GM21786 (cell line): ENCODE data around the gene SNCAIP.

Experiments
- ATAC-seq: cut with Tn5 transposase; IDR thresholded peaks from one replicate; pipeline ENCODE4 v1.9.1; 2021; ENCODE audit not compliant: unreplicated experiment

Gene SNCAIP

GRCh38 chr5:122421374-122422079 is 109.5 kb downstream of the SNCAIP start:
- peak; percentile 87 for ATAC-seq

DNA sequence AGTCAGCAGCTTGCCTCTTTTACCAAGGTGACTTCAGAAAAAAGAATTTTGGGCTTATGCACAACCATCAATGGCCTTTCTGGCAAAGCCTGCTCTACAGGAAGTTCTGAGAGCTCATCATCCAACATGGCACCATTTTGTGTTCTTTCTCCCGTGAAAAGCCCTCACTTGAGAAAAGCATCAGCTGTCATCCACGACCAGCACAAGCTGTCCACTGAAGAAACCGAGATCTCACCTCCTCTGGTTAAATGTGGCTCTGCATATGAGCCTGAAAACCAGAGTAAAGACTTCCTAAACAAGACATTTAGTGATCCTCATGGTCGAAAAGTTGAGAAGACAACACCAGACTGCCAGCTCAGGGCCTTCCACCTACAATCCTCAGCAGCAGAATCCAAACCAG is 111.2 kb downstream of the SNCAIP start:
- no peak for ATAC-seq

- no peak for ATAC-seq
Measured at GRCh38 chr5:122424132-122424531, 112.1 kb downstream of the SNCAIP start.

DNA sequence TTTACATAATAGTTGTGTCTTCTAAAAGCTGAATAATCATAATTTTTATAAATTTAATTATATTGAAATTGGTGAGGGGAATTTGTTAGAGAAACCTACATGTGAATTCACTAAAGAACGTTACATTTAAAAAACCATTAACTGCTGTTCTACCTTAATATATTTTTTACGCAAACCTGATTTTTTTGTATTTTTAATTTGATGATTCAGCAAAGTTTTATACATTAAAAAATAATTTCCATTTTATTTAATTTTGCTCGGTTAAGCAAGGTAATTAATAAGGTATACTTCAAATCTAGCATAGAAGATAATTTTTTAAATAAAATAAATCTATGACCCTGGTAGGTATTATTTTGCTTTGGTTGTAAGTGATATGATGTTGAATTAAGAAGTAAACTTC is 114.3 kb downstream of the SNCAIP start:
- no peak for ATAC-seq

- ATAC-seq, result no peak
Measured at GRCh38 chr5:122427621-122428020, 115.6 kb downstream of the SNCAIP start.

DNA sequence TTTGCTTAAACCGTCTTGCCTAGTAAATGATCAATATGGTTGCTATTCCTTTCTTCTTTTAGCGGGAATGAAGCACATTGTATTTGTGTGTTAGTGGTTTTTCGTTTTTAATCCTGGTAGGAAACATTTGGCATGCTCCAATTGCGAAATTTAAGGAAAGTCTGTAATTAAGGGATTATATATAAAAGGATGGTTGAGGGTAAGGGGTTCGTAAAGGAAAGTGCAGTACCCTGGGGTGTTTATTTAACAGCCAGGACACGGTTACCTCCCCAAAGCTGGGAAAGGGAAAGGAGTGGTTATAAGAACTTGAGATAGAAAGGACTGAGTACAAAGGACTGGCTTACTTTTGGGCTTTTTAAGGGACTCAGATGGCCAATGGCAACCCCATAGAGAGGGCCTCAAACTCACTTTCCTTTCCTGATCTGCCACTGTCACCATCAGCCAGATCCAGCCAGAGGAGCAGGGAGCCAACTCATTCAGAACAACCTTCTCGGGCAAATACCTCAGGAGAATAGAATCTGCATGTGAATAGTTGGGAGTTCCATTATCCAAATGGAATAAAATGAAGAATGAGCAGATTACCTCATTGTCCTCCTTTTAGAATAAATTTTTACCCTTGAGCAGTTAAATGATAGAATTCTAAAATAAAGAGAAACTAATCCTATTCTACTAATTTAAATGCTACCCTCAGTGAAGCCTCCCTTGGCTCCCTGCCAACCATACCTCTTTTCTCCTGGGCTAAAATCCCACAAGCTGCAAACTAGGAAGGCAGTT is 117.7 kb downstream of the SNCAIP start:
- ATAC-seq, result no peak

GRCh38 chr5:122430319-122430586 is 118.2 kb downstream of the SNCAIP start:
- ATAC-seq, result no peak

DNA sequence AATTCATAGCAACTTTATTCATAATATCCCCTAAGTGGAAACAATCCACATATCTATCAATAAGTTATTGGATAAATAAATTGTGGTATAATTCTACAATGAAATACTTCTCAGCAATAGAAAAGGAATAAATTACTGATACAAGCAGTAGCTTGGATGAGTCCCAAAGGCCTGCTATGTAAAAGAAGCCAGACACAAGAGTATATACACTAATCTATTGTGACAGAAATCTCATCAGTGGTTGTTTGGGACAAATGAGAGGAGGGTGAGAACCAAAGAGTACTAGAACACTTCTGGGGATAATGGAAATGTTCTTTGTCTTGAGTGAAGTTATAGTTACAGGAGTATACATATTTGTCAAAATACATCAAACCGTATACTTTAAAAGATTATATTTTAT is 119.3 kb downstream of the SNCAIP start:
- ATAC-seq, result no peak

DNA sequence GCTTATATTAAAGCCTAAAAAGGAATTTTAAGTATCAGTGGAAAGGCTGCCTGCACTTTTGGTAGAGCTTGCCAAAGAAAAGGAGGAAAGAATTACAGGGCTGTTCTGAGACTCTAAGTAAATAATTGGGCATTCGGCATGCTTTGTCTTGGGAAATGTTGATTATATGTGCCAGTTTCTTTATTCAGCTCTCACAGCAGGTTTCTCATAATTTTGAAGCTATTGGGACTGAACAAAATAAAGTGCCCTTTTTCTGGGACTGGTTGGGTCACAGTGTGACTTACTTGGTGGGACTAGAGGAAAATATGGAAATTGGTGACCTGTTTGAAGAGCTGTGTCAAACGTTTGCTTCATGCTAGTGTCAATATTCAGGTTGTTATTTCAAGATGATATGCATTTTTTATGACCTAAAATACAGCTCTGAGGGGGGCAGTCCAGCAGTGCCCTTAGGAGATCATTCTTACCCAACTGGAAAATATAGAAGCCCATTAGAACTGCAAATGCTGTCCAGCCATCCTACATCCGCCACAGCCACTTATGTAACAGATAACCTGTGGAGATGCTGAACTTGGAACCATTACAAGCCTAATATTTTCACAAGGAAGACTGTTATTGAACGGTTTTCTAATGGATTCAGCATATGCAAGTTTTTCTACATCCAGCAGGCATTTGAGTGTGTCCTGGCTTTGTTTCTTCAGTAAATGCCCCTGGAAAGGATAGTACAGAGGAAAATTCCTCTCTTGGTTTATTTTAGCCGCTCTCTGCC is 122.4 kb downstream of the SNCAIP start:
- no peak for ATAC-seq

DNA sequence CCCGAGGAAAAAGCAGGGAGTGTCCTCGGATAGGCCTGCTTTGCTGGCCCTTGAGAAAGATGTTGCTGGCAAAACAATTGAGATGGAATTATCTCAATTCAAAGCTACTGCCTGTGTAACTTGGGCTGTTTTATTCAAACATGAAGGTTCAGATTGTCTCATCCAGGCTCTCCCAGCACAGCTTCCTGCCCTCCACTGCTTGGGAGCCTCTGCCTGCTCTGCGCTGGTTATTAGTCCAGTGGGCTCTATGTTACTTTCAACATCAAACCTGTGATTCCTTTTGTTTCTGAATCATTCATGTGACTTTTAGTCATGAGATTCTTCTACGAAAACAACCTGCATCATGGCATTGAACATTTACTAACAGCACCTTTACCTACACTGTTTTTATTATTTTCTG is 123.2 kb downstream of the SNCAIP start:
- no peak for ATAC-seq

- no peak for ATAC-seq
Measured at GRCh38 chr5:122435761-122436160, 123.7 kb downstream of the SNCAIP start.

GRCh38 chr5:122436615-122437014 is 124.6 kb downstream of the SNCAIP start:
- ATAC-seq, result no peak

- ATAC-seq, result no peak
Measured at GRCh38 chr5:122439645-122440044, 127.6 kb downstream of the SNCAIP start.

GRCh38 chr5:122442938-122443337 is 130.9 kb downstream of the SNCAIP start:
- ATAC-seq, result peak; percentile 67

DNA sequence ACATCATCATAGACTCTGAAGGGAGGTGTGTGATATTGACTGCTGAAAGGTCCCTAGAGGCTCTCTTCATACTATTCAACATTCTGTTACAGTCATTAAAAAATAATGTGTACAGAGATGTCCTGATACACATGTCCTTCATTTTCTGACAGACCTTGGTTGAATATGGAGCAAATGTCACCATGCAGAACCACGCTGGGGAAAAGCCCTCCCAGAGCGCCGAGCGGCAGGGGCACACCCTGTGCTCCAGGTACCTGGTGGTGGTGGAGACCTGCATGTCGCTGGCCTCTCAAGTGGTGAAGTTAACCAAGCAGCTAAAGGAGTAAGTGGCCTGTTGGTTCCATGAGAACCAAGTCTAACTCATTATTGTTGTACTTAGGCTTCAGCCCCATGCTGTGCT is 132.4 kb downstream of the SNCAIP start:
- no peak for ATAC-seq

DNA sequence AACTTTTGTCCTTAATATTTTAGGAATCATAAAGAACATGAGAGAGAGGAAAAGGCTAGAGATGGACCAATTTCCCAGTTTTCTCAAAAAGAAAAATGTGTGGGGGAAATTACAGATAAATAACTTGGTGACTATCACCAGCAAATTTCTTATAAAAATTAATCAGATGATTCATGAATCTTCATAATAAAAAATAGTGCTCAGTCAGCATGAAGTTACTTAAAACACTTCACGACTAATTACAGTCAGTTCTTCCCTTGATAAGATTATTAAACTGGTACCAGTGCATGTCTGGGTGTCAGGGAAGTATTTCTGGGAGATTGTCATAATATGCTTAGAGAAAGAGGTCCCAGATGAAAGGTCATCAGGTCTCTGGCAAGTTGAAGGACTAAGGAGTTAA is 133.0 kb downstream of the SNCAIP start:
- no peak for ATAC-seq

- no peak for ATAC-seq
Measured at GRCh38 chr5:122447072-122447471, 135.0 kb downstream of the SNCAIP start.

DNA sequence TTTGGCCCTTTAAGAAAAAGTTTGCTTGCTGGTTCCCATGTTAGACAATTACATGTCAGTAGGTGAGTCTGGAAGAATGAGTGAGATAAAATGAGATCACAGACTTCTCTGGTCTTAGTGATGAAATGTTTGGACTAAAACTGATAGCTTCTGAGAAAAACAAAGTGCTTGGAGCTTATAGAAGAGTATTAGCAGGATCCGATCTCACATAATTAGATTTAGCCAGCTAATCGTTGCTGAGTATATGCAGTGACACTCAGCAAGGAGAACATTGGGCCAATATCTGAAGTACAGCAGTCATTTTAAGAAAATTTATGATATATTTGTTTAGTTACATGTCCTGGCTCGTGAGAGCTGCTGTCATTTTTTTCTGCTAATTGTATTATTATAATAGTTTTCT is 135.8 kb downstream of the SNCAIP start:
- ATAC-seq, result no peak

DNA sequence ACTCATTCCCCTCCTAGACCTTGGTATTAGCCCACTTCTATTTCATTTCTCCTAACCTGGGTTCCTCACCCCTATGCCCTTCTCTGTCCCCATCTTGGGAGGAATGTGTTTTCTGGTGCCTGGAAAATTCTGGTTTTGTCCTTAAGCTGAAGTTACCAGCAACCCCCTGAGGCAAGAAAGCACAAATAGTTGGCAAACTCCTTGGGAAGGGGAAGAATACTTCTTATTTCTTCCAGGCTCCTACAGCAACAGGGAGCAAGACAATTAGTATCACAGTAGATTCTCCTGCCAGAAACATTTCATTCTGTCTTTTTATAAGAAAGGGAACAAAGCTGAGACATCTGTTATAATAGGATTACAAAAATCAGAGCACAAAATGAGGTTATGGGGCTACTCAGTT is 142.5 kb downstream of the SNCAIP start:
- no peak for ATAC-seq

GRCh38 chr5:122455939-122456338 is 143.9 kb downstream of the SNCAIP start:
- no peak for ATAC-seq

- ATAC-seq, result no peak
Measured at GRCh38 chr5:122457178-122457826, 145.3 kb downstream of the SNCAIP start.
